Bronchial epithelial cell (primary cell): ENCODE results near the gene AQP12A. TPM values are rescaled to one million over a fixed set of nuclear protein-coding genes. Genes with fewer than 3 reads are reported as not detected.
"Not testable (repeated sequence)": the region's sequence is repeated elsewhere in the genome, so short reads cannot be mapped to it uniquely, and the experiment has no call there.

Source experiments
- DNase-seq: peaks from one replicate; pipeline ENCODE4 v3.0.0-alpha.2; 2010; ENCODE audit warnings: low read depth
- FAIRE-seq: peaks from 2 replicates; lab custom pipeline; 2011; peaks lifted over from hg19 to GRCh38; lab: Jason Lieb, UNC
- H3K27me3 ChIP-seq: 2 replicates; pipeline ENCODE4 v1.5.1; 2011; ENCODE audit warnings: low read length; ENCODE audit not compliant: control insufficient read depth, insufficient read depth
- H3K36me3 ChIP-seq: 2 replicates; pipeline ENCODE4 v1.5.1; 2011; ENCODE audit warnings: low read length; ENCODE audit not compliant: control insufficient read depth, insufficient read depth
- H3K4me3 ChIP-seq: 2 replicates; pipeline ENCODE4 v1.5.1; 2011; ENCODE audit warnings: mild to moderate bottlenecking, low read depth, low read length, control low read depth
- CTCF ChIP-seq: IDR thresholded peaks from 2 replicates; pipeline ENCODE4 v1.5.1; 2011; ENCODE audit warnings: mild to moderate bottlenecking, moderate library complexity, low read length, control low read depth, inconsistent platforms; ENCODE audit not compliant: insufficient read depth, severe bottlenecking
- total RNA-seq: library from RNA; depleted of rRNA; stranded (reverse); fragments of >200 nt; gene quantifications from 2 replicates; pipeline ENCODE4 v1.2.1, GENCODE V29; 2014

AQP12A gene
- total RNA-seq: not detected in 2 replicates

- not testable (repeated sequence) for DNase-seq, H3K36me3 ChIP-seq, H3K4me3 ChIP-seq, H3K27me3 ChIP-seq
- peak; percentile 50 for FAIRE-seq
Measured at GRCh38 chr2:240691631-240692420, at the start of gene AQP12A. AQP12A (plus strand) TSS chr2:240691866; CDS start chr2:240691914, 48 bp downstream.

GRCh38 chr2:240642061-240642805 lies 49.4 kb upstream of the AQP12A start:
- H3K4me3 ChIP-seq: no peak overlapping the region
- DNase-seq: no peak
- no peak for TF ChIP-seq CTCF
- FAIRE-seq: no peak
- H3K27me3 ChIP-seq: no peaks in the 10 kb centered on the region
- no peaks in the 10 kb centered on the region for H3K36me3 ChIP-seq

- Histone ChIP-seq H3K4me3 (no peak overlapping the region), H3K27me3 (peaks cover under 1% of the 10 kb centered on the region), H3K36me3 (no peaks in the 10 kb centered on the region)
- FAIRE-seq (no peak), DNase-seq (no peak)
- TF ChIP-seq CTCF: no peak
Measured at GRCh38 chr2:240642806-240643092, 48.9 kb upstream of the AQP12A start.

GRCh38 chr2:240643093-240643810 lies 48.4 kb upstream of the AQP12A start:
- Histone ChIP-seq H3K36me3 (no peaks in the 10 kb centered on the region), H3K4me3 (no peak overlapping the region), H3K27me3 (peaks cover 3% of the 10 kb centered on the region)
- TF ChIP-seq CTCF: no peak
- no peak for FAIRE-seq
- no peak for DNase-seq

GRCh38 chr2:240643811-240644150 lies 47.9 kb upstream of the AQP12A start:
- no peak for TF ChIP-seq CTCF
- Histone ChIP-seq H3K4me3 (no peak overlapping the region), H3K27me3 (peaks cover 7% of the 10 kb centered on the region), H3K36me3 (no peaks in the 10 kb centered on the region)
- FAIRE-seq: no peak
- DNase-seq: no peak

GRCh38 chr2:240644171-240644651 lies 47.5 kb upstream of the AQP12A start:
- no peak for TF ChIP-seq CTCF
- peaks cover 10% of the 10 kb centered on the region for H3K27me3 ChIP-seq
- H3K36me3 ChIP-seq: no peaks in the 10 kb centered on the region
- DNase-seq (no peak), FAIRE-seq (no peak)
- H3K4me3 ChIP-seq: no peak overlapping the region
